HEK293 (cell line): ENCODE measurements around the gene LTB4R.

Source experiments
- CTCF ChIP-seq: fragments of 450-650 bp; formaldehyde crosslinking; IDR thresholded peaks from 2 replicates; pipeline ENCODE4 v1.5.1; 2016; ENCODE audit warnings: missing biosample characterization, missing genetic modification characterization
- FEZF1 ChIP-seq: fragments of 450-650 bp; formaldehyde crosslinking; IDR thresholded peaks from 2 replicates; pipeline ENCODE4 v1.5.1; 2016; ENCODE audit warnings: missing biosample characterization, missing genetic modification characterization
- GFI1B ChIP-seq: fragments of 450-650 bp; formaldehyde crosslinking; IDR thresholded peaks from 2 replicates; pipeline ENCODE4 v1.5.1; 2016; ENCODE audit warnings: missing biosample characterization, missing genetic modification characterization
- GLI2 ChIP-seq: fragments of 450-650 bp; formaldehyde crosslinking; IDR thresholded peaks from 2 replicates; pipeline ENCODE4; 2017; ENCODE audit warnings: missing biosample characterization, missing genetic modification characterization, low read depth, borderline replicate concordance
- HOXA7 ChIP-seq: sonication (generic); formaldehyde crosslinking; IDR thresholded peaks from 2 replicates; pipeline ENCODE4 v1.8.1; 2022; ENCODE audit warnings: missing genetic modification reagents, borderline replicate concordance
- OSR2 ChIP-seq: fragments of 450-650 bp; formaldehyde crosslinking; IDR thresholded peaks from 2 replicates; pipeline ENCODE4 v1.5.1; 2016; ENCODE audit warnings: missing biosample characterization, missing genetic modification characterization
- PRDM10 ChIP-seq: fragments of 450-650 bp; formaldehyde crosslinking; IDR thresholded peaks from 2 replicates; pipeline ENCODE4 v1.5.1; 2016; ENCODE audit warnings: missing biosample characterization, missing genetic modification characterization
- SP3 ChIP-seq: fragments of 450-650 bp; formaldehyde crosslinking; IDR thresholded peaks from 2 replicates; pipeline ENCODE4 v1.5.1; 2016; ENCODE audit warnings: missing biosample characterization, missing genetic modification characterization
- YY1 ChIP-seq: fragments of 450-650 bp; formaldehyde crosslinking; IDR thresholded peaks from 2 replicates; pipeline ENCODE4 v1.5.1; 2018; ENCODE audit warnings: missing biosample characterization, missing genetic modification characterization
- ZBTB20 ChIP-seq: fragments of 450-650 bp; formaldehyde crosslinking; IDR thresholded peaks from 2 replicates; pipeline ENCODE4 v1.5.1; 2016; ENCODE audit warnings: missing biosample characterization, missing genetic modification characterization
- ZBTB26 ChIP-seq: fragments of 450-650 bp; formaldehyde crosslinking; optimal IDR thresholded peaks from 2 replicates; pipeline ENCODE3; 2016; ENCODE audit warnings: missing biosample characterization, mild to moderate bottlenecking, missing genetic modification characterization
- ZIC2 ChIP-seq: fragments of 450-650 bp; formaldehyde crosslinking; IDR thresholded peaks from 2 replicates; pipeline ENCODE4 v1.5.1; 2016; ENCODE audit warnings: missing biosample characterization, missing genetic modification characterization
- ZNF121 ChIP-seq: fragments of 450-650 bp; formaldehyde crosslinking; IDR thresholded peaks from 2 replicates; pipeline ENCODE4 v1.5.1; 2016; ENCODE audit warnings: missing biosample characterization, missing genetic modification characterization
- ZNF133 ChIP-seq: fragments of 450-650 bp; formaldehyde crosslinking; IDR thresholded peaks from 2 replicates; pipeline ENCODE4 v1.5.1; 2016; ENCODE audit warnings: missing biosample characterization, missing genetic modification characterization
- ZNF146 ChIP-seq: fragments of 450-650 bp; formaldehyde crosslinking; IDR thresholded peaks from 2 replicates; pipeline ENCODE4 v1.5.1; 2016; ENCODE audit warnings: missing biosample characterization, missing genetic modification characterization
- ZNF23 ChIP-seq: fragments of 450-650 bp; formaldehyde crosslinking; IDR thresholded peaks from 2 replicates; pipeline ENCODE4 v1.5.1; 2016; ENCODE audit warnings: missing biosample characterization, missing genetic modification characterization, borderline replicate concordance
- ZNF48 ChIP-seq: fragments of 450-650 bp; formaldehyde crosslinking; IDR thresholded peaks from 2 replicates; pipeline ENCODE4 v1.5.1; 2016; ENCODE audit warnings: missing biosample characterization, missing genetic modification characterization
- ZNF610 ChIP-seq: fragments of 450-650 bp; formaldehyde crosslinking; IDR thresholded peaks from 2 replicates; pipeline ENCODE4 v1.5.1; 2016; ENCODE audit warnings: missing biosample characterization, missing genetic modification characterization, borderline replicate concordance
- ZNF629 ChIP-seq: fragments of 450-650 bp; formaldehyde crosslinking; IDR thresholded peaks from 2 replicates; pipeline ENCODE4 v1.5.1; 2017; ENCODE audit warnings: missing biosample characterization, missing genetic modification characterization
- ZNF658 ChIP-seq: fragments of 450-650 bp; formaldehyde crosslinking; IDR thresholded peaks from 2 replicates; pipeline ENCODE4; 2016; ENCODE audit warnings: missing biosample characterization, missing genetic modification characterization
- ZNF664 ChIP-seq: fragments of 450-650 bp; formaldehyde crosslinking; IDR thresholded peaks from 2 replicates; pipeline ENCODE4 v1.5.1; 2016; ENCODE audit warnings: missing biosample characterization, missing genetic modification characterization
- ZSCAN4 ChIP-seq: fragments of 450-650 bp; formaldehyde crosslinking; IDR thresholded peaks from 2 replicates; pipeline ENCODE4 v1.5.1; 2017; ENCODE audit warnings: missing biosample characterization, missing genetic modification characterization
- TF ChIP-seq, protein P1 (sequence below): fragments of 450-650 bp; formaldehyde crosslinking; IDR thresholded peaks from 2 replicates; pipeline ENCODE4 v1.5.1; 2016; ENCODE audit warnings: missing biosample characterization, missing genetic modification characterization
- TF ChIP-seq, protein P2 (sequence below): fragments of 450-650 bp; formaldehyde crosslinking; IDR thresholded peaks from 2 replicates; pipeline ENCODE4 v1.5.1; 2016; ENCODE audit warnings: missing biosample characterization, missing genetic modification characterization
- TF ChIP-seq, protein P3 (sequence below): fragments of 450-650 bp; formaldehyde crosslinking; IDR thresholded peaks from 2 replicates; pipeline ENCODE4 v1.5.1; 2016; ENCODE audit warnings: missing biosample characterization, missing genetic modification characterization, borderline replicate concordance

The LTB4R gene

GRCh38 chr14:24271134-24271833 lies 40.0 kb upstream of the LTB4R start, which contains the start of gene RABGGTA (continued):
- TF ChIP-seq, protein P1, sequence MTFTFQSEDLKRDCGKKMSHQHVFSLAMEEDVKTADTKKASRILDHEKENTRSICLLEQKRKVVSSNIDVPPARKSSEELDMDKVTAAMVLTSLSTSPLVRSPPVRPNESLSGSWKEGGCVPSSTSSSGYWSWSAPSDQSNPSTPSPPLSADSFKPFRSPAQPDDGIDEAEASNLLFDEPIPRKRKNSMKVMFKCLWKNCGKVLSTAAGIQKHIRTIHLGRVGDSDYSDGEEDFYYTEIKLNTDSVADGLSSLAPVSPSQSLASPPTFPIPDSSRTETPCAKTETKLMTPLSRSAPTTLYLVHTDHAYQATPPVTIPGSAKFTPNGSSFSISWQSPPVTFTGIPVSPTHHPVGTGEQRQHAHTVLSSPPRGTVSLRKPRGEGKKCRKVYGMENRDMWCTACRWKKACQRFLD (tag by site-specific recombination) = no peak
- TF ChIP-seq ZNF133 = no peak
- no peak for TF ChIP-seq ZNF664 (tag by site-specific recombination)
- TF ChIP-seq, protein P2, sequence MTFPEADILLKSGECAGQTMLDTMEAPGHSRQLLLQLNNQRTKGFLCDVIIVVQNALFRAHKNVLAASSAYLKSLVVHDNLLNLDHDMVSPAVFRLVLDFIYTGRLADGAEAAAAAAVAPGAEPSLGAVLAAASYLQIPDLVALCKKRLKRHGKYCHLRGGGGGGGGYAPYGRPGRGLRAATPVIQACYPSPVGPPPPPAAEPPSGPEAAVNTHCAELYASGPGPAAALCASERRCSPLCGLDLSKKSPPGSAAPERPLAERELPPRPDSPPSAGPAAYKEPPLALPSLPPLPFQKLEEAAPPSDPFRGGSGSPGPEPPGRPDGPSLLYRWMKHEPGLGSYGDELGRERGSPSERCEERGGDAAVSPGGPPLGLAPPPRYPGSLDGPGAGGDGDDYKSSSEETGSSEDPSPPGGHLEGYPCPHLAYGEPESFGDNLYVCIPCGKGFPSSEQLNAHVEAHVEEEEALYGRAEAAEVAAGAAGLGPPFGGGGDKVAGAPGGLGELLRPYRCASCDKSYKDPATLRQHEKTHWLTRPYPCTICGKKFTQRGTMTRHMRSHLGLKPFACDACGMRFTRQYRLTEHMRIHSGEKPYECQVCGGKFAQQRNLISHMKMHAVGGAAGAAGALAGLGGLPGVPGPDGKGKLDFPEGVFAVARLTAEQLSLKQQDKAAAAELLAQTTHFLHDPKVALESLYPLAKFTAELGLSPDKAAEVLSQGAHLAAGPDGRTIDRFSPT (tag by site-specific recombination) = no peak
- peak; percentile 94 for TF ChIP-seq ZBTB26 (tag by site-specific recombination)
- 0 out of 2 replicates have a peak, but pooled peaks have one; percentile 40 for TF ChIP-seq YY1 (tag by site-specific recombination)
- no peak for TF ChIP-seq HOXA7 (CRISPR knock-in tag)
- TF ChIP-seq ZSCAN4 (tag by site-specific recombination) = no peak
- TF ChIP-seq, protein P3, sequence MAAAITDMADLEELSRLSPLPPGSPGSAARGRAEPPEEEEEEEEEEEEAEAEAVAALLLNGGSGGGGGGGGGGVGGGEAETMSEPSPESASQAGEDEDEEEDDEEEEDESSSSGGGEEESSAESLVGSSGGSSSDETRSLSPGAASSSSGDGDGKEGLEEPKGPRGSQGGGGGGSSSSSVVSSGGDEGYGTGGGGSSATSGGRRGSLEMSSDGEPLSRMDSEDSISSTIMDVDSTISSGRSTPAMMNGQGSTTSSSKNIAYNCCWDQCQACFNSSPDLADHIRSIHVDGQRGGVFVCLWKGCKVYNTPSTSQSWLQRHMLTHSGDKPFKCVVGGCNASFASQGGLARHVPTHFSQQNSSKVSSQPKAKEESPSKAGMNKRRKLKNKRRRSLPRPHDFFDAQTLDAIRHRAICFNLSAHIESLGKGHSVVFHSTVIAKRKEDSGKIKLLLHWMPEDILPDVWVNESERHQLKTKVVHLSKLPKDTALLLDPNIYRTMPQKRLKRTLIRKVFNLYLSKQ (tag by site-specific recombination) = no peak
- no peak; the same call in 1 of the 2 replicates for TF ChIP-seq OSR2 (tag by site-specific recombination)
- no peak for TF ChIP-seq GLI2
- no peak for TF ChIP-seq ZNF23 (tag by site-specific recombination)
- TF ChIP-seq GFI1B (tag by site-specific recombination) = no peak
- TF ChIP-seq SP3 = peak; percentile 86
- TF ChIP-seq PRDM10 (tag by site-specific recombination) = no peak; the same call in 1 of the 2 replicates
- peak; percentile 78; the same call in 1 of the 2 replicates for TF ChIP-seq ZBTB20
- no peak for TF ChIP-seq ZNF121 (tag by site-specific recombination)
- peak; percentile 96 for TF ChIP-seq CTCF
- no peak for TF ChIP-seq FEZF1 (tag by site-specific recombination)
- no peak; the same call in none of the 2 replicates for TF ChIP-seq ZNF629 (tag by site-specific recombination)
- TF ChIP-seq ZNF48 (tag by site-specific recombination) = no peak
- TF ChIP-seq ZNF658 = no peak
- peak; percentile 28; the same call in 1 of the 2 replicates for TF ChIP-seq ZIC2 (tag by site-specific recombination)
- TF ChIP-seq ZNF146 (tag by site-specific recombination) = no peak
- no peak for TF ChIP-seq ZNF610 (tag by site-specific recombination)
